COR-L47 (cell line): ENCODE data around the gene SHANK2.
A peak's percentile ranks its signal among the peaks of the same experiment; 100 is the strongest.

ENCODE experiments used
- DNase-seq: peaks from one replicate; lab custom pipeline; 2025; lab: John Stamatoyannopoulos, UW

The SHANK2 gene

GRCh38 chr11:71222318-71223080 lies 29.9 kb downstream of the SHANK2 start:
- DNase-seq, result no peak

- no peak for DNase-seq
These were observed 30.6 kb downstream of the SHANK2 start for GRCh38 chr11:71221821-71222220.

GRCh38 chr11:71221201-71221600 lies 31.2 kb downstream of the SHANK2 start:
- no peak for DNase-seq

GRCh38 chr11:71218789-71219499 lies 33.4 kb downstream of the SHANK2 start:
- DNase-seq, result no peak

GRCh38 chr11:71215425-71215965 lies 36.9 kb downstream of the SHANK2 start:
- DNase-seq, result no peak

GRCh38 chr11:71214553-71215424 lies 37.6 kb downstream of the SHANK2 start:
- no peak for DNase-seq

- DNase-seq, result no peak
These were observed 38.5 kb downstream of the SHANK2 start for GRCh38 chr11:71213696-71214552.

GRCh38 chr11:71212871-71213559 lies 39.4 kb downstream of the SHANK2 start:
- no peak for DNase-seq

- no peak for DNase-seq
These were observed 40.7 kb downstream of the SHANK2 start for GRCh38 chr11:71211631-71212030.

GRCh38 chr11:71210861-71211260 lies 41.5 kb downstream of the SHANK2 start:
- no peak for DNase-seq

- DNase-seq, result no peak
These were observed 42.7 kb downstream of the SHANK2 start for GRCh38 chr11:71209656-71210055.

- no peak for DNase-seq
These were observed 43.2 kb downstream of the SHANK2 start for GRCh38 chr11:71209181-71209580.

GRCh38 chr11:71208011-71208774 lies 44.2 kb downstream of the SHANK2 start:
- no peak for DNase-seq

GRCh38 chr11:71207563-71207962 lies 44.8 kb downstream of the SHANK2 start:
- no peak for DNase-seq

GRCh38 chr11:71206186-71206585 lies 46.2 kb downstream of the SHANK2 start:
- no peak for DNase-seq

- no peak for DNase-seq
These were observed 47.4 kb downstream of the SHANK2 start for GRCh38 chr11:71204748-71205664.

- peak; percentile 16 for DNase-seq
These were observed 48.1 kb downstream of the SHANK2 start for GRCh38 chr11:71204294-71204693.

GRCh38 chr11:71203681-71204080 lies 48.7 kb downstream of the SHANK2 start:
- no peak for DNase-seq

GRCh38 chr11:71202966-71203365 lies 49.4 kb downstream of the SHANK2 start:
- no peak for DNase-seq
